Stimulated activated CD4-positive, alpha-beta T cell treated with anti-CD3 and anti-CD28 coated beads, TNF-alpha, amount 100 ng/mL, for 24 hours (primary cell): ENCODE measurements around the gene FIGNL2.

ENCODE experiments used
- DNase-seq, 3 experiments: peaks; one replicate each; pipeline ENCODE4 v3.0.0-alpha.2; 2020; ENCODE audit warnings: low read depth in 3 of 3

Gene FIGNL2

DNA sequence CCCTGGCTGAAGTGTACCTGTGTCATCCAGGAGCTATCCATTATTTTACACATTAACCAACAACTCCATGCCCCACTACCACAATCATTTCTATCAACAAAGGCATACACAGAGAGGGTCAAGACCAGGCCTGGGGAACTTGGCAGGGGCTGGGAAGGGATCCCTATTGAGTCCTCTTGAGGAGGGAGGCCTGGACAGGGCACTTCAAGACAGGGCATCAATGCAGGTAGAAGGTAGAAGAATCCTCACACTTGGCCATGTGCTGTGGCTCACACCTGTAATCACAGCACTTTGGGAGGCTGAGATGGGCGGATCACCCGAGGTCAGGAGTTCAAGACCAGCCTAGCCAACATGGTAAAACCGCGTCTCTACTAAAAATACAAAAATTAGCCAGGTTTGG lies 26.0 kb upstream of the FIGNL2 start:
- no peak for DNase-seq

DNA sequence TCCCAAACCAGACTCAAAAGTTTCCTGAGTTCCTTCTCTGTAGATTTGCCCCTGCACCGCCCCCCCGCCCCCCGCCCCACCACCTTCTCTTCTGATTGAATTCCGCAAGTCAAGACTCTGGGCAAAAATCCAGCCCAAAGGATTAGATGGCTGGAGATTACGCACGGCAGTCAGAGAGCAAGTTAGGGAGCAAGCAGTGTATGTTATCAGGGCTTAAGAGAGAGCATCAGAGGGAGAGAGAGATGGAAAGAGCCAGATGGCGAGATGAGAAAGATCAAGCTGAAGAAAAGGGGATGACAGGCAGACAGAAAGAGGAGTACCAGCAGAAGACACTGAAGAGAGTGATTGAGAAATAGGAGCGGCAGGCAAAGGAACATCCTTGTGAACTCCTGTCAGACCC lies 25.5 kb upstream of the FIGNL2 start:
- DNase-seq, result no peak

DNA sequence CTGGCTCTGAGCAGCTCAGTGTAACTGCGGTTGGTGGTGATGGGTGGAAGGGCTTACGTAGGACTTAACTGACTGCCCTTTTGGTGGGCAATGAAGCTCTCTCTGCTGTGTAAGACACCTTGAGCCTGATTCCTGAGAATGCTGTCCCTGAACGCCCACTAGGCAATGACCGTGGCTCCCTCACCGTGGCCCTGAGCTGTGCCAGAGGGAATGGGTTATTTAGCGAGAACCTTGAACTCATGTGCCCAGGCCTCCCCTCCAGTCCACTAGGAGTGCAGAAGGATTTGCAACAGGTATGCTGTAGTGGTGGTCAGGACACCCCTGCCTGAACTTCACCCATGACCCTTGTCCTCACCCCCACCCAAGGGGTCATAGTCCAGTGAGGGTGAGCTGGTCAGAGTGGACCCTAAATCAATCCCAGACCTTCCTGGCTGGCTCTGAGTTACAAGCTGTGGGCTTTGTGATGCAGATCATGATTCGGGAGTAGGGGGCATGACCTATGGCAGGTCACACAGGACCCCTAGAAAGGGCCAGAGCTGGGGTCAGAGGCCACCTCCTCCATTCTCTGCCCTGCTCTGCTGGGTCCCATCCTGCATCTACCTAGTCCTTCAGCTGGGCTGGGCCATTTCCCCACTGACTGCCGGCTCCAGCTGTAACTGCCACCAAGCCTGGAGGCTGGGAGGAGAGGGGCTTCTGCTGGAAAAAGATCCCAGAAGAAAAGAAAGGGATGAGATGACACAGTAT lies 24.9 kb upstream of the FIGNL2 start:
- DNase-seq, result no peak

DNA sequence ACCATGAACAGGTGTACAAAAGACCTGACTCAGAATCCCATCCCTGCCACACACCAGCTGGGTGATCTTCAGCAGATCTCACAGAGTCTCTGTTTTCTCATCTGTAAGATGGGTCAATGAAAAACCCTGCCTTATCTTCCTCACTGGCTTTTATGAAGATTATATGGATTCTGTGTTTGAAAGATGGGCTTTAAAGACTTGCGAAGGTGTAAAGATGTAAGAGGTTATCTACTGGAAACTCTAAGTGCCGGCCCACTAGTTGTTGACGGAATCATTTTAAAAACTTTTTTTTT lies 24.1 kb upstream of the FIGNL2 start:
- no peak for DNase-seq

DNA sequence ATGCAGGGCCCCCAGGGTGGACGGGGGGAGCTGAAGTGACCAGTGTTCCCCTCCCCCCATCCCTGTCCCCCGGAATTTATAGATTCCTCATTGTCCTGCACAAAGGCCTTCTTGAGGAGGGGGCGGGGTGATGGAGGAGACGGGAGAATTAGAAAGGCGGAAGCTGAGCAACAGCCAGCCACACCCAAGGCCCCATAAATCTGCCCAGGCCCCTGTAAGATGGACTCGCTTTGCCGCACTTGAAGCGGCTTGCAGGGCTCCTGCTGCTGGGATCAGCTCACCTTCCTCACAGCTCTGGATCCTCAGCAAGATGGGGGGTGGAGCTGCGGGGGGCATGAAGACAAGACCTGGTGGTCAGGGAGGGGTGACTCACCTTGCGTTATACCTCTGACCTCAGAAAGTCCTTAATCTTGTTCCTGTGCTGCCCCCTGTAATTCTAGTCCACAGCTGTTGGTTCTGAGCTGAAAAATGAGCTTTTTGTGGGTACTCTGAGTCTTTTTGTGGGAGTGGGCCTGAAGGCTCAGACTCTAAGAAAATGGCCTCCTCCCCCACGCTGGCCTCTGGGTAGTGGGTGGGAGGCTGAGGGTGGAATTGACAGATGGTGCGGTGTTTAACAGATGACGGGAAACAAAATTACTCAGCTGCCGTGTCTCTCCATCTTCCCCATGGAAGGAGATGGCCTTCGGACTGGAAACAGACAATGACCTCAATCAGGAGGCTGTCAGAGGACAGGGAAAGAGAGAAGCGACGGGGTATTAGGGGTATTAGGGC lies 23.6 kb upstream of the FIGNL2 start:
- no peak for DNase-seq

GRCh38 chr12:51871126-51871525 lies 22.6 kb upstream of the FIGNL2 start:
- DNase-seq, result no peak

- no peak for DNase-seq
These were observed 22.0 kb upstream of the FIGNL2 start for GRCh38 chr12:51870504-51870903.

DNA sequence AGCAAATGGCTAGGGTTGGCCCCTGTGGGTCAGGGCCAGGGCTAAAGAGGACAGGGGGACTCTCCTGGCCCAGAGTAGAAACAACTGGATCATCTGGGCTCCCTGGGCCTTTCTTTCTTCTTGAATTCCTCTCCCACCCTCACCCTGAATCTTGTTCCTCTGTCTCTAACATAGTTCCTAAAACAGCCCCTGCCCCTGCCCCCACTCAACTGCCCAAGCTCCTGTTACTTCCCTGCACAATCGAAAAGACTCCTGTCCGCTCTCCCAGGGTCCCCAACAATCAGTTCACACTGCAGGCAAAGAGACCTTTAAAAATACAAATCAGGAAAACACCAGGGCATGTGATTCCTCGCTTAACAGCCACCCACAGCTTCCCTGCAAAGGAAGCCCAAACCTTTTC lies 21.4 kb upstream of the FIGNL2 start:
- no peak for DNase-seq

- DNase-seq, result no peak
These were observed 21.0 kb upstream of the FIGNL2 start for GRCh38 chr12:51869496-51869865.

DNA sequence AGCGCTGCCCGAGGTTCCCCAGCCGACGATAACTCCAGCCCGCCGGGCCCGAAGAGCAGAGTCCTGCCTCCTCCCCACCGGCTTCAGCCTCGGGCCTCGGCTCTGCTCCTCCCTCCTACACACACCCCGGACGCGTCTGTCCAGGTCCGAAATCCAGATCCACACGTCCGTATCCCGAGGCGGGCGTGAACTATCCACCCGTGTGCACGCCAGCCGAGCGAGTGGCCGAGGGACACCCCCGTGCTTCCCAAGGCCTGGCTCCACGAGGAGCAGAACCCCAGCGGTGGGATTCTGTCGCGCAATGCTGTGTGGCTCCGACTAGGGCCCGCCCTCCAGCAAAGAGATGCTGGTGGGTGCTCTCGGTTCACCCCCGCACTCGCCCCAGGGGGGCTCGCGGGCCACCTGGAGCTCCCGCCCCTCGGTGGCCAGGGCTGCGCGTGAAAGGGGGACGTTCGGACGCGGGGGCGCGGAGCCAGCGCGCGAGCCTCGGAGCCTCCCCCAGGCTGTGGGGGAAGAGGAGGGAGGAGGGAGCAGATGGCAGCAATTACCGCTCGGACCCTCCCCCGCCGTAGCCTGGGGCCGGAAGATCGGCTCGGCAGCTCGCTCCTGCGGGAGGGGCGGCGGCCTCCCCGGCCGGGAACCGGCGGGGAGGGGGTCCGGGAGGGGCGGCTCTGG lies 20.4 kb upstream of the FIGNL2 start:
- DNase-seq, result no peak

- no peak for DNase-seq
These were observed 19.4 kb upstream of the FIGNL2 start for GRCh38 chr12:51867796-51868428.

DNA sequence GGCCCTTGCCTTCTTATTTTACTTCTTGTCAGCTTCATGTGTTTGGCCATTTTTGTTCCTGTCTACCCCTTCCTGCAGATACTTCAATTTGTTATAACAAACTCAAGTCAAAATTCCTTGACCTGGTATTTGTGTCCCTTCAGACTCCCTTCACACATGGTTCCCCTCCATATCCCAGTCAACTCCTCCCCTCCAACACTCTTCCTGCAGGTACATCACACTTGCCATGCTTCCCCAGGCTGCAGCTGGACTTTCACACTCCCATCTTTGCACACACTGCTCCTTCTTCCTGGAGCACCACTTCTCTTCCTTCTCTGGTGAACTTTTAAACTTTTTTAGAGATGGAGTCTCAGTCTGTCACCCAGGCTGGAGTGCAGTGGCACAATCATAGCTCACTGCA lies 18.9 kb upstream of the FIGNL2 start:
- no peak for DNase-seq

- no peak for DNase-seq
These were observed 18.2 kb upstream of the FIGNL2 start for GRCh38 chr12:51866762-51867161.

- no peak for DNase-seq
These were observed 17.8 kb upstream of the FIGNL2 start for GRCh38 chr12:51866324-51866723.

DNA sequence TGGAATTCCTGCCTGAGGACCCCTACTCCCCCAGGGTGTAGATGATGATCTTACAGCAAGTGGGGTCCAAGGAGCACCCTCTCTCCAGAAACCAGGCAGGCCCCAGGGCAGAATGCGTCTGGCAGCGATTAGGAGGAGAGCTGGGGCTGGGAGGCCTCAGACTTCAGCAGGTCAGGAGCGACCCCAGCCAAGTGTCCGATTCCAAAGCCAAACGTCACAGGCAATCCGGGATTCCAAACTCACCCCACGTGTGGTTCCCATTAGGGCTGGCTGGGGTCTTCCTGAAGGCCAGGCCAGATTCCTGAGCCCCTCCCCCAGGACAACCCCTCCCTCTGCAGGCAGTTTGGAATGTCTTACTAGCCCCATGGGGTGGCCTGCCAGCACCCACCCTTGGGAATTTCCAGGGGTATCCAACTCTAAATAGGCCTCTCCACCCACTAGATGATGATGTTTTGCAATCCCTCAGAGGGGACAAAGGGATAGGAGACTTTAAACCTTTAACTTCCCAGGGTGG lies 17.3 kb upstream of the FIGNL2 start:
- DNase-seq, result no peak

DNA sequence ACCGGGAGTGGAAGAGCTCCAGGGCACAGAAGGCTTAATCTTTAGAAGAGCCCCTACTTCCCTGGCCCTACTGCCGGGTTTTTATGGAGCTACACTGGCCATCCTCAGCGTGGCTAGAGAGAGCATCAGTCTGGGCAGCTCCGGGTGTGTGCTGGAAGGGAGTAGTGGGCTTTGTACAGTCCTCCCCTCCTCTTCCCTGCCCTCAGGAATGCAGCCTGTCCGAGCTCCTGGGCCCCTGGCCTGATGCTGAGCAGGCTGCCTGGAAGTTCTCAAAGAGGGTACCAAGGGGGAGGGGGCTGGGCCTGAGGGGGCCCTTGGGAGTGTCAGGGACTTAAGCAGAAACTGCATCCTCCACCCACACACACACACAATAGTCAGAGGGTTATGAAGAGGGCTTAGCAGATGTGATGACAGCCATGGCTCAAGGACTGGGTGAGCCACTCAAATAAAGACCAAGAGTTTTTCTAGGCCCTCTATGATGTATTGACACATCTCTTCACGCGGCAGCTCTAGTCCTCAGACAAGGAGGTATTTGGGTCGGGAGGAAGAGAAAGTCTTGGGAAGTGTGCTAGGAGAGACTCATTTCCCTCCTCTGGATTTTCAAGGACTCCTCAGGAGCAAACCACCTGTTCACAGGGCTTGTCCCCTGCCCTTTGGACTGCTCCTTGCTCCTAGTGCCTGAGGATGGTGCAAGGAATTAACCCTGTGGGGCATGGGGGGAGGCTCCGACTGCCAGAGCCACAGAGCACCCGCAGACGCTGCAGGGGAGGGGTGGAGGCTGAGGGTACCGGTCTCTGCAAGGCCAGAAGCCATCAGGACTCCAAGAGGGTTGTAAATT lies 16.5 kb upstream of the FIGNL2 start:
- no peak for DNase-seq

DNA sequence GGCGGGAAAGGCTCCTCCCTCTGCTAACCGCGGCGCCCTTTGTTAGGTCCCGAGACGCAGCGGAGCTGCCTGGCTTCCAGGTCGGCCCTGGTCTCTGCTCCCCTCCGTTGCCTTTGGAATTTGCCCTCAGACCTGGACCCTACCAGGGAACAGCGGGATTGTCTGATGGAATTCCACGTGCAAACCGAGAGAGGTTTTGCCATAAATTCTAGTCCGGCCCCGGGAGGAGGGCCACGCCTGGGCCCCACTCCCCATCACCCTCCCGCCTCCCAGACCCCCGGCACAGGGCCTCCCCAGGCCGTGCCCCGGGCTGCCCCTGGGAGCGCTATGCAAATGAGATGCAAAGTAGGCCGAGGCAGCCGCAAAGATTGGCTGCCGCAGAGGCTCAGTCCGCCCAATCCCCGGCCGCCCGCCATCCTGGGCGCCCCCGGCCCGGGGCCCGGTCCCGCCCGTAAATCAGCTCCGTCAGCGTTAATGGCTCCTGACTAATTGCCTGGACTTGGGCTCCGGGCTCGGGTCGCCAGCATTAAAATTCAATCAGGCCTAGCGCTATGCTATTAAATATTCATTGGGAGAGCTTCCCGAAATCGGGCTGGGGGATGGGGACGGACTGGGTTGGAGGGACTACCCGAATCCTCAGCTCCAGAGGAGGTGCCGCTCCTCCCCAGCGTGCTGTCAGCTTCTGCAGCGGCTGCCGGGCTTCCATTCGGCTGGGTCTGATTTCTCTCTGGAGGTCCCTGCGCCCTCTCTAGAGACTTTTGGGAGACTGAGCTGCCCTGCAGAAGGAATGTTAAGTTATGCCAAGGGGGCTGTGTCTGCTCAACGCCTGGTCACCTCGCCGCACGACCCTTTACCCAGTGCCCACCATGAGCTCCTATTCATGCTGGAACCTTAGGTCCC lies 15.7 kb upstream of the FIGNL2 start:
- DNase-seq, result peak in 1 of 3 experiments; percentile 39

DNA sequence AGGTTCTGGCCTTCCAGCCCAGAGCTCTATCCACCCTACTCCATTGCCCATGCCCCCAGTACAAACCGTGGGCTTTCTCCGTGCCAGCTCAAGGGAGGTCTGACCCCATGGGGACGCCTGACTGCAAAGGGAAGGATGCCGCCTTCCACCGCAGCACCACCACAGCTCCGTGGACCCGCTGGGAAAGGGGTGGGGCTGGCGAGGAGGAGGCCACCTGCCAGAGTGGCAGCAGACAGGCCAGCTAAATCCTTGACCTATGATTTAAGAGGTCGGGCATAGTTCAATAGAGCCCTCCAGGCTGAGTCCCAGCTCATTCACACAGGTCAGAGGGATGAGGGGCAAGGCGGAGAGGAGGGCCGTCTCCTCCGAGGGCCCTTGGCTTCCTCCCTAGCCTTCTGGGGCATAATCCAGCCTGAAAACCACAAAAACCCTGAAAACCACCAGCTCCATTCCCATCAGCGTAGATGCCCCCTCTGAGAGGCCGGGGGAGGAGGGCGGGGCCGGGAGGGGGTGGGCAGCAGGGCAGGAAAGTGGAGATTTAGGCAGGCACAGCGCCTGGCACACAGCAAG lies 14.9 kb upstream of the FIGNL2 start:
- no peak for DNase-seq

DNA sequence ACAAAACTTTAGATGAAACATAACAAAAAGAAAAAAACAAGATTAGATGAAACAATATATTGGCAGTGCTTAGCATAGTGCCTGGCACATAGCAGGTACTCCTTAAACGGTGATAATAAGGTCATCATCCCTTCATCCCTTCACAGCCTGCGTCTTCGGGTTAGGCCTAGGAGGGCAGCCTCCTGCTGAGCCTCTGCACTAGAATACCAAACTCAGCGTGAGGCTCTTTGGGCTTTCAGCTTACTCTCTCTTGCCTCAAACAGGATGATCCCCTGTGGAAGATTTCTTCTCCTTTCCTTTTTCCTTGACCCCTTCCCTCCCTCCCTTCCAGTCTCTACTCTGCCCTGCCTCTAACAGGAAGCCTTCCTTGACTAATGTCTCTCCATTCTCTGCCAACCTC lies 14.4 kb upstream of the FIGNL2 start:
- no peak for DNase-seq

- no peak for DNase-seq
These were observed 12.5 kb upstream of the FIGNL2 start for GRCh38 chr12:51860986-51861385.
